PC-3 (cell line): ENCODE measurements around the gene SLFN5. TPM values are rescaled to one million over a fixed set of nuclear protein-coding genes. Genes with fewer than 3 reads are reported as not detected.

ENCODE experiments used
- ATAC-seq: fragments of 200-7000 bp; cut with Tn5 transposase; 2 replicates; pipeline ENCODE4 v1.9.1; 2020; ENCODE audit warnings: mild to moderate bottlenecking, moderate library complexity
- BruUV-seq: library from RNA; stranded (reverse); fragments of 400-500 nt; replicated peaks from 2 replicates; lab custom pipeline; 2021; lab: Mats Ljungman, UMichigan
- CTCF ChIA-PET: fragments of 300-600 bp; sonication (Branson Sonifier 250); formaldehyde crosslinking; loops from one replicate; lab custom pipeline; 2022; ENCODE audit warnings: antibody characterized with exemption; lab: Charles Lee
- POLR2A ChIA-PET: fragments of 300-600 bp; sonication (Branson Sonifier 250); formaldehyde crosslinking; loops from one replicate; lab custom pipeline; 2022; ENCODE audit warnings: antibody characterized with exemption; ENCODE audit not compliant: unreplicated experiment; lab: Charles Lee
- DNase-seq: peaks from one replicate; pipeline ENCODE4 v3.0.0-alpha.2; 2015
- H2AFZ ChIP-seq: fragments of 300-600 bp; sonication (generic); 2 replicates; pipeline ENCODE4 v1.6.0; 2016; ENCODE audit warnings: antibody characterized with exemption, low read length
- H3F3A ChIP-seq: fragments of 300-600 bp; sonication (generic); one replicate; pipeline ENCODE4 v1.6.0; 2017; ENCODE audit warnings: antibody characterized with exemption, low read length, control low read depth, mild to moderate bottlenecking; ENCODE audit not compliant: unreplicated experiment
- H3K27ac ChIP-seq: fragments of 300-600 bp; sonication (generic); 2 replicates; pipeline ENCODE4 v1.5.1; 2016; ENCODE audit warnings: mild to moderate bottlenecking, low read length
- H3K27me3 ChIP-seq: fragments of 300-600 bp; sonication (generic); 2 replicates; pipeline ENCODE4 v1.6.1; 2016; ENCODE audit warnings: low read length, mixed read lengths
- H3K36me3 ChIP-seq: fragments of 300-600 bp; sonication (generic); 2 replicates; pipeline ENCODE4 v1.6.1; 2016; ENCODE audit warnings: low read depth, mixed run types, low read length, mixed read lengths
- H3K4me1 ChIP-seq: fragments of 300-600 bp; sonication (generic); 2 replicates; pipeline ENCODE4 v1.5.1; 2016; ENCODE audit warnings: low read length; ENCODE audit not compliant: insufficient read depth
- H3K4me2 ChIP-seq: fragments of 300-600 bp; sonication (generic); 2 replicates; pipeline ENCODE4 v1.6.0; 2016; ENCODE audit warnings: low read length
- H3K4me3 ChIP-seq: fragments of 300-600 bp; sonication (generic); 2 replicates; pipeline ENCODE4 v1.5.1; 2016; ENCODE audit warnings: mild to moderate bottlenecking, low read length, mixed read lengths
- H3K79me2 ChIP-seq: fragments of 300-600 bp; sonication (generic); 2 replicates; pipeline ENCODE4 v1.6.1; 2017; ENCODE audit warnings: low read length, mixed read lengths
- H3K9ac ChIP-seq: fragments of 300-600 bp; sonication (generic); 2 replicates; pipeline ENCODE4 v1.6.0; 2016; ENCODE audit warnings: mild to moderate bottlenecking, low read length
- H3K9me2 ChIP-seq: fragments of 300-600 bp; sonication (generic); replicated peaks from 2 replicates; pipeline ENCODE4 v1.6.1; 2016; ENCODE audit warnings: mixed run types, low read length, mixed read lengths
- H3K9me3 ChIP-seq: fragments of 300-600 bp; sonication (generic); 2 replicates; pipeline ENCODE4 v1.6.1; 2016; ENCODE audit warnings: low read length, mixed read lengths
- H4K20me1 ChIP-seq: fragments of 300-600 bp; sonication (generic); 2 replicates; pipeline ENCODE4 v1.6.1; 2016; ENCODE audit warnings: low read length, mixed read lengths
- CTCF ChIP-seq: fragments of 300-600 bp; sonication (generic); conservative IDR thresholded peaks from 2 replicates; pipeline ENCODE4 v1.5.1; 2017; ENCODE audit warnings: antibody characterized with exemption, low read depth, mild to moderate bottlenecking, low read length
- EZH2 ChIP-seq: fragments of 300-600 bp; sonication (generic); IDR thresholded peaks from one replicate; pipeline ENCODE4 v1.6.1; 2017; ENCODE audit warnings: antibody characterized with exemption, mild to moderate bottlenecking, low read length; ENCODE audit not compliant: unreplicated experiment
- EZH2phosphoT487 ChIP-seq: fragments of 300-600 bp; sonication (generic); IDR thresholded peaks from 2 replicates; pipeline ENCODE4 v1.6.1; 2018; ENCODE audit warnings: mild to moderate bottlenecking, antibody characterized with exemption, low read length, borderline replicate concordance
- intact Hi-C: fragments of 100-400 bp; cut with micrococcal nuclease; formaldehyde crosslinking; loops from 2 replicates; pipeline ENCODE4 v1.9.0; 2023
- total RNA-seq: library from RNA; depleted of rRNA; stranded (reverse); fragments of >200 nt; gene quantifications from 2 replicates; pipeline ENCODE4 v1.2.3, GENCODE V29; 2014

Gene SLFN5
- total RNA-seq, 1 experiment from 2014 or later, result 14.5 TPM

DNA sequence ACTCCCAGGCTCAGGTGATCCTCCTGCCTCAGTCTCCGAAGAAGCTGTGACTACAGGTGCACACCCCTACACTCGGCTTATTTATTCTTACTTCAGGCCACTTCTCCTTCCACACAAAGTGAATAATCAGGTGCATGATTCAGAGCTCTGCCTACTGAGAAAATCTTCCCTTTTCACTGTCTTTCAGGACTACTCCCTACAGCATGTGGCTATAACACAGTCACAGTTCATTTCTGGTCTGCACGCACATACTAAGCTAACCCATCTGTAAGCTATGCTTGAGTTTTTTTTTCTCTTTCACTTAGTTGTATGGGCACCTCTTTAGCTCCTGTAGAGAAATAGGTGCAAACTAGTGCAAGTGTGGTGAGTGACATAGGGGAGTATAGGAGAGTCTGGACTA, 7.6 kb upstream of the SLFN5 start:
- Histone ChIP-seq H3K36me3 (no peaks in the 10 kb centered on the region), H3K9ac (no peak overlapping the region), H2AFZ (no peak overlapping the region), H3F3A (no peaks in the 10 kb centered on the region), H3K4me1 (peaks cover 8% of the 10 kb centered on the region; the same call in 1 of the 2 replicates), H3K27me3 (no peaks in the 10 kb centered on the region), H3K9me3 (no peaks in the 10 kb centered on the region), H3K79me2 (no peaks in the 10 kb centered on the region), H4K20me1 (no peaks in the 10 kb centered on the region), H3K4me3 (no peak overlapping the region), H3K4me2 (no peak overlapping the region), H3K27ac (no peak overlapping the region), H3K9me2 (no peaks in the 10 kb centered on the region)
- ATAC-seq, result no peak
- TF ChIP-seq CTCF (no peak), EZH2 (no peak), EZH2phosphoT487 (no peak)
- no peak for DNase-seq
- BruUV-seq, result no TSS peak
- ChIA-PET POLR2A (no interaction called here), CTCF (no interaction called here)
- intact Hi-C loops, result no loop called here

- BruUV-seq, result no TSS peak
- Histone ChIP-seq H3K27me3 (no peaks in the 10 kb centered on the region), H3K9ac (no peak overlapping the region), H3K27ac (no peak overlapping the region), H3K4me3 (no peak overlapping the region), H3K4me1 (peaks cover 8% of the 10 kb centered on the region; the same call in 1 of the 2 replicates), H3F3A (no peaks in the 10 kb centered on the region), H3K9me2 (no peaks in the 10 kb centered on the region), H3K9me3 (no peaks in the 10 kb centered on the region), H3K36me3 (no peaks in the 10 kb centered on the region), H4K20me1 (no peaks in the 10 kb centered on the region), H2AFZ (no peak overlapping the region), H3K4me2 (no peak overlapping the region), H3K79me2 (no peaks in the 10 kb centered on the region)
- intact Hi-C loops, result no loop called here
- ChIA-PET CTCF (no interaction called here), POLR2A (no interaction called here)
- TF ChIP-seq CTCF (no peak), EZH2phosphoT487 (no peak), EZH2 (no peak)
- DNase-seq (no peak), ATAC-seq (no peak)
These were observed 7.0 kb upstream of the SLFN5 start for GRCh38 chr17:35235917-35236316.

GRCh38 chr17:35236821-35237220, 6.1 kb upstream of the SLFN5 start:
- DNase-seq (no peak), ATAC-seq (no peak)
- no peaks in the 10 kb centered on the region for H3K79me2 ChIP-seq
- no TSS peak for BruUV-seq
- no peaks in the 10 kb centered on the region for H3K27me3 ChIP-seq
- no peaks in the 10 kb centered on the region for H4K20me1 ChIP-seq
- H3K4me2 ChIP-seq, result no peak overlapping the region
- no peak overlapping the region for H3K9ac ChIP-seq
- H3K27ac ChIP-seq, result no peak overlapping the region
- no peaks in the 10 kb centered on the region for H3F3A ChIP-seq
- ChIA-PET POLR2A (no interaction called here), CTCF (no interaction called here)
- no peak overlapping the region for H2AFZ ChIP-seq
- intact Hi-C loops, result no loop called here
- H3K9me2 ChIP-seq, result no peaks in the 10 kb centered on the region
- no peak for TF ChIP-seq EZH2phosphoT487
- no peak for TF ChIP-seq EZH2
- TF ChIP-seq CTCF, result no peak
- peaks cover 14% of the 10 kb centered on the region; the same call in 1 of the 2 replicates for H3K4me1 ChIP-seq
- H3K9me3 ChIP-seq, result no peaks in the 10 kb centered on the region
- no peaks in the 10 kb centered on the region for H3K36me3 ChIP-seq
- no peak overlapping the region for H3K4me3 ChIP-seq
